Spleen (tissue), 13 donors: Measurements from ENCODE around the gene TAS2R4. TPM values are rescaled to one million over a fixed set of nuclear protein-coding genes. Genes with fewer than 3 reads are reported as not detected.

ENCODE experiments used
- DNase-seq: peaks from one replicate; pipeline ENCODE4 v3.0.0-alpha.2; 2020
- H3K27ac ChIP-seq, 8 donors: fragments of 200-600 bp; sonication (generic) in 7 of 8; 1 replicate in 4 of 8; 2 replicates in 4 of 8; pipeline versions ENCODE4 v1.5.0 to v1.8.0; 2016 to 2021; ENCODE audit warnings: inconsistent platforms in 4 of 8, mild to moderate bottlenecking in 4 of 8, moderate library complexity in 1 of 8
- H3K27me3 ChIP-seq, 7 donors: fragments of 200-600 bp; sonication (generic) in 6 of 7; replicated peaks in 1 of 7; 1 replicate in 4 of 7; 2 replicates in 3 of 7; pipeline versions ENCODE4 v1.5.0 to v1.8.0; 2016 to 2021; ENCODE audit warnings: inconsistent platforms in 3 of 7, mild to moderate bottlenecking in 1 of 7
- H3K36me3 ChIP-seq, 6 donors: fragments of 200-600 bp; sonication (generic) in 5 of 6; 1 replicate in 4 of 6; 2 replicates in 2 of 6; pipeline versions ENCODE4 v1.5.0 to v1.8.0; 2016 to 2021; ENCODE audit warnings: inconsistent platforms in 2 of 6
- H3K4me1 ChIP-seq, 6 donors: fragments of 200-600 bp; sonication (generic) in 5 of 6; 1 replicate in 3 of 6; 2 replicates in 3 of 6; pipeline versions ENCODE4 v1.5.0 to v1.8.0; 2016 to 2021; ENCODE audit warnings: inconsistent platforms in 3 of 6
- H3K4me3 ChIP-seq, 8 donors: fragments of 200-600 bp; sonication (generic) in 7 of 8; 1 replicate in 4 of 8; 2 replicates in 4 of 8; pipeline versions ENCODE4 v1.5.0 to v1.8.0; 2016 to 2021; ENCODE audit warnings: inconsistent platforms in 4 of 8, mild to moderate bottlenecking in 4 of 8, moderate library complexity in 2 of 8
- H3K9me3 ChIP-seq, 8 donors: fragments of 200-600 bp; sonication (generic) in 7 of 8; 1 replicate in 4 of 8; 2 replicates in 4 of 8; pipeline versions ENCODE4 v1.5.0 to v1.8.0; 2016 to 2021; ENCODE audit warnings: inconsistent platforms in 4 of 8
- CTCF ChIP-seq, 11 experiments: fragments of 200-600 bp in 7 of 11; fragments of 450-650 bp in 4 of 11; sonication (generic) in 4 of 11; IDR thresholded peaks in 8 of 11; conservative IDR thresholded peaks in 3 of 11; 1 replicate in 7 of 11; 2 replicates in 4 of 11; pipeline versions ENCODE4 v1.4.0 to v1.8.0; 2016 to 2021; ENCODE audit warnings: antibody characterized with exemption in 11 of 11, inconsistent platforms in 4 of 11, mild to moderate bottlenecking in 1 of 11
- POLR2A ChIP-seq, 3 donors: fragments of 450-650 bp; IDR thresholded peaks; one replicate each; pipeline ENCODE4 v1.5.1; 2017; ENCODE audit warnings: antibody characterized with exemption in 3 of 3, mild to moderate bottlenecking in 1 of 3
- POLR2AphosphoS5 ChIP-seq, 3 donors: sonication (generic); formaldehyde crosslinking; IDR thresholded peaks; one replicate each; pipeline ENCODE4 v1.5.1; 2017; ENCODE audit warnings: antibody characterized with exemption in 3 of 3
- WGBS, 5 donors: extraction: QIAGEN DNeasy Blood & Tissue Kit in 3 of 5; methylation state at CpG; one replicate each; pipeline versions ENCODE4 v1.1.5 to v1.1.7; 2013 to 2018; 5-methylcytosine and 5-hydroxymethylcytosine counted together
- intact Hi-C: fragments of 100-400 bp; cut with DNase I; formaldehyde crosslinking; loops from one replicate; pipeline ENCODE4 v1.15.0; 2023; ENCODE audit warnings: low total_unique reads
- long read RNA-seq, 2 donors: transcript quantifications; one replicate each; lab custom pipeline, GENCODE V29; 2026
- polyA plus RNA-seq, 3 donors: library from polyadenylated mRNA; stranded (reverse); fragments of 200-250 nt; gene quantifications; one replicate each; pipeline ENCODE4 v1.2.1, GENCODE V29; 2013
- total RNA-seq, 7 donors: library from RNA; depleted of rRNA in 3 of 7; stranded (reverse); fragments of >200 nt in 3 of 7; fragmentation: NEBNext Ultra II Directional in 4 of 7; extraction: Animal tissue kit (Norgen Biotek cat#: 25700) in 4 of 7; gene quantifications; one replicate each; pipeline versions ENCODE4 v1.1.0 to v1.2.1, GENCODE V29; 2016 to 2021
- donor health status: healthy with polysubstance abuse.
- donor health status: DM: no; HTN: no; CAD: no; lungs with moderate emphysema.
- donor health status: DM: no; HTN: no; CAD: no.
- donor health status: Bipolar disorder and iron deficiency.
- donor health status: healthy.
- donor health status: DM: no; HTN: no; CAD: no.
- donor health status: DM: yes; HTN: yes; CAD: no.

The TAS2R4 gene
- 1 to 10 TPM in 6 of 7 donors, under 1 TPM in 1; 0.94 to 4.8 (median 2.6) TPM for total RNA-seq
- under 1 TPM; 0.17 to 0.48 (median 0.17) TPM for polyA plus RNA-seq
- long read RNA-seq, donor 1, partial matches to known transcripts, result 0 of 2 reads
- long read RNA-seq, donor 1, other reads (novel, unspliced or antisense), result 0 of 2 reads
- long read RNA-seq, donor 2, result 0 reads

GRCh38 chr7:141776374-141776773 is at the start of gene TAS2R4:
Gene TAS2R4 (plus strand): TSS chr7:141776674. CDS start chr7:141778489, 1,815 bp downstream.
- DNase-seq, result no peak
- TF ChIP-seq POLR2A (IDR thresholded peaks at IDR 0.05) (no peak), POLR2AphosphoS5 (IDR thresholded peaks at IDR 0.05) (no peak), CTCF (IDR thresholded peaks at IDR 0.05 in 8 of 11, conservative IDR thresholded peaks at IDR 0.05 in 3 of 11) (no peak)
- 83 to 100% (median 97%) methylated on average over 1 of the region's 1 CpG for WGBS, 5 donors
- H3K9me3 ChIP-seq, result peaks cover 0 to 15% (median 9%) of the 10 kb centered on the region in 8 donors
- intact Hi-C loops, result no loop called here
- no peak within 1 kb of the TSS for H3K27ac ChIP-seq
- H3K36me3 ChIP-seq, result peaks cover 3 to 61% (median 32%) of the 10 kb centered on the region in 6 donors
- no peaks in the 10 kb centered on the region for H3K4me1 ChIP-seq
- no peak within 1 kb of the TSS for H3K4me3 ChIP-seq
- H3K27me3 ChIP-seq, result no peaks in the 10 kb centered on the region

GRCh38 chr7:141729020-141729419 is 47.5 kb upstream of the TAS2R4 start:
- DNase-seq, result no peak
- Histone ChIP-seq H3K27me3 (no peaks in the 10 kb centered on the region), H3K9me3 (no peaks in the 10 kb centered on the region), H3K27ac (no peak overlapping the region), H3K36me3 (no peaks in the 10 kb centered on the region), H3K4me3 (no peak overlapping the region), H3K4me1 (no peaks in the 10 kb centered on the region)
- 84 to 95% (median 89%) methylated on average over 1 of the region's 1 CpG for WGBS, 5 donors
- intact Hi-C loops, result no loop called here
- TF ChIP-seq POLR2A (IDR thresholded peaks at IDR 0.05) (no peak), POLR2AphosphoS5 (IDR thresholded peaks at IDR 0.05) (no peak), CTCF (IDR thresholded peaks at IDR 0.05 in 8 of 11, conservative IDR thresholded peaks at IDR 0.05 in 3 of 11) (no peak)

GRCh38 chr7:141731476-141732149 is 44.9 kb upstream of the TAS2R4 start:
- H3K36me3 ChIP-seq, result no peaks in the 10 kb centered on the region
- no peaks in the 10 kb centered on the region for H3K27me3 ChIP-seq
- WGBS, 5 donors, result 85 to 89% (median 87%) methylated on average over 21 to 24 of the region's 24 CpGs
- no peak overlapping the region for H3K27ac ChIP-seq
- H3K4me3 ChIP-seq, result no peak overlapping the region
- no peaks in the 10 kb centered on the region for H3K9me3 ChIP-seq
- no peak for DNase-seq
- intact Hi-C loops, result loop anchor here (10.0 kb wide), 1 partner anchor 77 kb away; no protein-coding TSS in a partner anchor
- no peak for TF ChIP-seq POLR2A (IDR thresholded peaks at IDR 0.05)
- TF ChIP-seq CTCF (IDR thresholded peaks at IDR 0.05 in 8 of 11, conservative IDR thresholded peaks at IDR 0.05 in 3 of 11), result peak in 1 of 11 experiments; percentile 27
- peaks cover 0 to 5% (median under 1%) of the 10 kb centered on the region in 6 donors for H3K4me1 ChIP-seq

GRCh38 chr7:141737118-141737835 is 39.2 kb upstream of the TAS2R4 start:
- intact Hi-C loops, result loop anchor here (10.0 kb wide), 1 partner anchor 82 kb away; no protein-coding TSS in a partner anchor
- 51 to 69% (median 54%) methylated on average over 11 of the region's 11 CpGs for WGBS, 5 donors
- no peak for TF ChIP-seq CTCF (IDR thresholded peaks at IDR 0.05 in 8 of 11, conservative IDR thresholded peaks at IDR 0.05 in 3 of 11)
- H3K9me3 ChIP-seq, result no peaks in the 10 kb centered on the region
- peak; percentile 77 for DNase-seq
- H3K36me3 ChIP-seq, result peaks cover 0 to 32% (median 18%) of the 10 kb centered on the region in 6 donors
- peaks cover 18 to 54% (median 43%) of the 10 kb centered on the region in 6 donors for H3K4me1 ChIP-seq
- H3K27ac ChIP-seq, result peak overlapping the region; percentile 79 to 90 (median 88)
- no peaks in the 10 kb centered on the region for H3K27me3 ChIP-seq
- peak overlapping the region; percentile 41 to 84 (median 76) for H3K4me3 ChIP-seq
